ENCODE results near the gene GK2.

GRCh38 chr4:79404666-79405065 is 3.4 kb downstream of the GK2 start:
- TF ChIP-seq POLR2A (IDR thresholded peaks at IDR 0.05) = no peak
- no peak for TF ChIP-seq CTCF (IDR thresholded peaks at IDR 0.05)
